Measurements from ENCODE around the gene CDKN2C. TPM values are rescaled to one million over a fixed set of nuclear protein-coding genes. Genes with fewer than 3 reads are reported as not detected.

Gene CDKN2C
- total RNA-seq, 4 donors from 2014 or later: 9.9 to 13.0 (median 11.1) TPM

GRCh38 chr1:50970931-50971582 lies 1.0 kb downstream of the CDKN2C start:
- Histone ChIP-seq H3K9me3 (no peaks in the 10 kb centered on the region), H3K4me3 (peak overlapping the region; percentile 89), H3K27me3 (no peaks in the 10 kb centered on the region), H3K27ac (peak overlapping the region; percentile 98), H3K4me1 (peaks cover 39% of the 10 kb centered on the region), H3K36me3 (no peaks in the 10 kb centered on the region)
- DNase-seq (ENCODE audit: low spot score in 2 of 2): no peak
- WGBS: 7% methylated on average over 7 of the region's 7 CpGs
- no peak for TF ChIP-seq EP300 (IDR thresholded peaks at IDR 0.05)
- TF ChIP-seq CTCF (IDR thresholded peaks at IDR 0.05): no peak
- TF ChIP-seq POLR2AphosphoS5 (IDR thresholded peaks at IDR 0.05): no peak
- TF ChIP-seq POLR2A (IDR thresholded peaks at IDR 0.05): no peak

- Histone ChIP-seq H3K4me1 (peaks cover 43% of the 10 kb centered on the region), H3K9me3 (no peaks in the 10 kb centered on the region), H3K27ac (no peak overlapping the region), H3K4me3 (peak overlapping the region; percentile 89), H3K36me3 (no peaks in the 10 kb centered on the region), H3K27me3 (no peaks in the 10 kb centered on the region)
- no peak for DNase-seq (ENCODE audit: low spot score in 2 of 2)
- no peak for TF ChIP-seq CTCF (IDR thresholded peaks at IDR 0.05)
- no peak for TF ChIP-seq POLR2AphosphoS5 (IDR thresholded peaks at IDR 0.05)
- TF ChIP-seq EP300 (IDR thresholded peaks at IDR 0.05): no peak
- no peak for TF ChIP-seq POLR2A (IDR thresholded peaks at IDR 0.05)
- WGBS: 37% methylated on average over 6 of the region's 6 CpGs
Measured at GRCh38 chr1:50971748-50972305, 1.8 kb downstream of the CDKN2C start.

- 22% methylated on average over 1 of the region's 1 CpG for WGBS
- no peak for TF ChIP-seq CTCF (IDR thresholded peaks at IDR 0.05)
- TF ChIP-seq POLR2A (IDR thresholded peaks at IDR 0.05): no peak
- no peak for TF ChIP-seq POLR2AphosphoS5 (IDR thresholded peaks at IDR 0.05)
- no peak for TF ChIP-seq EP300 (IDR thresholded peaks at IDR 0.05)
- no peak overlapping the region for H3K27ac ChIP-seq
- H3K4me3 ChIP-seq: no peak overlapping the region
- peaks cover 37% of the 10 kb centered on the region for H3K4me1 ChIP-seq
- no peak for DNase-seq (ENCODE audit: low spot score in 2 of 2)
- no peaks in the 10 kb centered on the region for H3K9me3 ChIP-seq
- no peaks in the 10 kb centered on the region for H3K27me3 ChIP-seq
- H3K36me3 ChIP-seq: no peaks in the 10 kb centered on the region
Measured at GRCh38 chr1:50972766-50973165, 2.7 kb downstream of the CDKN2C start.

GRCh38 chr1:50973255-50973654 lies 3.2 kb downstream of the CDKN2C start:
- WGBS: 74% methylated on average over 1 of the region's 1 CpG
- H3K27ac ChIP-seq: no peak overlapping the region
- no peaks in the 10 kb centered on the region for H3K27me3 ChIP-seq
- no peak overlapping the region for H3K4me3 ChIP-seq
- no peaks in the 10 kb centered on the region for H3K9me3 ChIP-seq
- H3K36me3 ChIP-seq: no peaks in the 10 kb centered on the region
- no peak for DNase-seq (ENCODE audit: low spot score in 2 of 2)
- H3K4me1 ChIP-seq: peaks cover 36% of the 10 kb centered on the region
- TF ChIP-seq POLR2AphosphoS5 (IDR thresholded peaks at IDR 0.05): no peak
- TF ChIP-seq CTCF (IDR thresholded peaks at IDR 0.05): no peak
- no peak for TF ChIP-seq POLR2A (IDR thresholded peaks at IDR 0.05)
- TF ChIP-seq EP300 (IDR thresholded peaks at IDR 0.05): no peak

GRCh38 chr1:50973875-50974617 lies 4.0 kb downstream of the CDKN2C start:
- 76% methylated on average over 13 of the region's 13 CpGs for WGBS
- DNase-seq (ENCODE audit: low spot score in 2 of 2): no peak
- Histone ChIP-seq H3K36me3 (no peaks in the 10 kb centered on the region), H3K27ac (no peak overlapping the region), H3K4me3 (no peak overlapping the region), H3K27me3 (no peaks in the 10 kb centered on the region), H3K4me1 (peaks cover 39% of the 10 kb centered on the region), H3K9me3 (no peaks in the 10 kb centered on the region)
- TF ChIP-seq CTCF (IDR thresholded peaks at IDR 0.05) (no peak), POLR2A (IDR thresholded peaks at IDR 0.05) (no peak), EP300 (IDR thresholded peaks at IDR 0.05) (no peak), POLR2AphosphoS5 (IDR thresholded peaks at IDR 0.05) (no peak)

Measured in suprapubic skin (tissue), 4 donors.